Panc1 (cell line): ENCODE measurements around the gene TRAF4. TPM values are rescaled to one million over a fixed set of nuclear protein-coding genes. Genes with fewer than 3 reads are reported as not detected.
"Not testable (repeated sequence)": the region's sequence is repeated elsewhere in the genome, so short reads cannot be mapped to it uniquely, and the experiment has no call there.

Experiments used
- ATAC-seq: fragments of 200-7000 bp; cut with Tn5 transposase; 2 replicates; pipeline ENCODE4 v1.9.1; 2020; ENCODE audit warnings: mild to moderate bottlenecking, moderate library complexity
- BruUV-seq: library from RNA; stranded (reverse); fragments of 400-500 nt; replicated peaks from 2 replicates; lab custom pipeline; 2021; lab: Mats Ljungman, UMichigan
- CTCF ChIA-PET: fragments of 300-600 bp; sonication (Branson Sonifier 250); formaldehyde crosslinking; loops from one replicate; lab custom pipeline; 2022; ENCODE audit warnings: antibody characterized with exemption; lab: Charles Lee
- POLR2A ChIA-PET: fragments of 300-600 bp; sonication (Branson Sonifier 250); formaldehyde crosslinking; loops from one replicate; lab custom pipeline; 2022; ENCODE audit warnings: antibody characterized with exemption; lab: Charles Lee
- DNase-seq: peaks from one replicate; pipeline ENCODE4 v3.0.0-alpha.2; 2010; ENCODE audit warnings: low read depth, low spot score
- H3K27ac ChIP-seq: 2 replicates; pipeline ENCODE4 v1.5.1; 2011; ENCODE audit warnings: mild to moderate bottlenecking, low read length, inconsistent platforms
- H3K27me3 ChIP-seq: fragments of 200-500 bp; sonication (Bioruptor generic); 2 replicates; pipeline ENCODE4 v1.6.0; 2014; ENCODE audit warnings: low read length, inconsistent platforms; ENCODE audit not compliant: control insufficient read depth, insufficient read depth
- H3K36me3 ChIP-seq: fragments of 200-500 bp; sonication (Bioruptor generic); 2 replicates; pipeline ENCODE4 v1.5.1; 2014; ENCODE audit warnings: inconsistent platforms, mild to moderate bottlenecking, low read length, moderate library complexity; ENCODE audit not compliant: control insufficient read depth, insufficient read depth
- H3K4me1 ChIP-seq: 2 replicates; pipeline ENCODE4 v1.5.1; 2011; ENCODE audit warnings: inconsistent platforms, mild to moderate bottlenecking, low read length, moderate library complexity; ENCODE audit not compliant: control insufficient read depth, insufficient read depth
- H3K4me3 ChIP-seq, 2 experiments: 2 replicates each; pipeline ENCODE4 v1.5.1; 2011 to 2012; ENCODE audit warnings: low read depth in 2 of 2, low read length in 2 of 2, mild to moderate bottlenecking in 2 of 2, inconsistent platforms in 1 of 2, moderate library complexity in 1 of 2
- H3K9me3 ChIP-seq: fragments of 200-500 bp; sonication (Bioruptor generic); 2 replicates; pipeline ENCODE4 v1.5.1; 2014; ENCODE audit warnings: low read depth, mild to moderate bottlenecking, inconsistent platforms, low read length, moderate library complexity; ENCODE audit not compliant: control insufficient read depth, insufficient read depth
- CTCF ChIP-seq: fragments of 450-650 bp; IDR thresholded peaks from 2 replicates; pipeline ENCODE4 v1.5.1; 2017; ENCODE audit warnings: mild to moderate bottlenecking
- POLR2AphosphoS5 ChIP-seq: IDR thresholded peaks from 2 replicates; pipeline ENCODE4 v1.6.1; 2012; ENCODE audit warnings: mild to moderate bottlenecking, low read depth, low read length, moderate library complexity
- REST ChIP-seq, 2 experiments: IDR thresholded peaks; 2 replicates each; pipeline ENCODE4 v1.6.1; 2011 to 2012; ENCODE audit warnings: low read depth in 2 of 2, control low read depth in 1 of 2, low read length in 1 of 2, mild to moderate bottlenecking in 1 of 2, moderate library complexity in 1 of 2; ENCODE audit not compliant: insufficient read depth in 1 of 2
- SIN3A ChIP-seq: IDR thresholded peaks from 2 replicates; pipeline ENCODE4 v1.6.1; 2012; ENCODE audit warnings: low read depth, mild to moderate bottlenecking, low read length, moderate library complexity, borderline replicate concordance; ENCODE audit not compliant: insufficient read depth
- TCF7L2 ChIP-seq: IDR thresholded peaks from 2 replicates; pipeline ENCODE4 v1.6.1; 2011; ENCODE audit warnings: mild to moderate bottlenecking, low read depth, low read length, inconsistent platforms
- in situ Hi-C: cut with HindIII; loops from 2 replicates; pipeline ENCODE4 v1.10.0; 2016; ENCODE audit warnings: low sequenced_read_pairs, low pct_unique_long_range_greater_than_20kb
- intact Hi-C: fragments of 100-400 bp; cut with micrococcal nuclease; formaldehyde crosslinking; loops from one replicate; pipeline ENCODE4 v1.10.0; 2022; ENCODE audit not compliant: unreplicated experiment
- total RNA-seq: library from RNA; stranded (reverse); gene quantifications from one replicate; pipeline ENCODE4 v1.2.1, GENCODE V29; 2021; ENCODE audit not compliant: unreplicated experiment

Gene TRAF4
- total RNA-seq, 1 experiment from 2014 or later: 108 TPM

GRCh38 chr17:28788100-28788499 lies 44.3 kb downstream of the TRAF4 start:
- Histone ChIP-seq H3K36me3 (no peaks in the 10 kb centered on the region), H3K4me1 (no peaks in the 10 kb centered on the region), H3K4me3 (no peak overlapping the region), H3K9me3 (no peaks in the 10 kb centered on the region), H3K27ac (no peak overlapping the region), H3K27me3 (no peaks in the 10 kb centered on the region)
- TF ChIP-seq REST (IDR thresholded peaks at IDR 0.05; ENCODE audit: insufficient read depth in 1 of 2, low read depth in 2 of 2, low read length in 1 of 2) (no peak), TCF7L2 (no peak), SIN3A (no peak), CTCF (no peak), POLR2AphosphoS5 (no peak)
- CTCF ChIA-PET: no interaction called here
- POLR2A ChIA-PET: no interaction called here
- no peak for DNase-seq
- ATAC-seq: no peak
- BruUV-seq: TSS peak; percentile 21
- in situ Hi-C loops: no loop called here
- intact Hi-C loops: no loop called here

GRCh38 chr17:28792877-28793661 lies 49.3 kb downstream of the TRAF4 start:
- Histone ChIP-seq H3K4me1 (no peaks in the 10 kb centered on the region), H3K27ac (no peak overlapping the region), H3K4me3 (no peak overlapping the region), H3K27me3 (no peaks in the 10 kb centered on the region), H3K9me3 (no peaks in the 10 kb centered on the region), H3K36me3 (no peaks in the 10 kb centered on the region)
- intact Hi-C loops (no loop called here), in situ Hi-C loops (no loop called here)
- peak; percentile 64 for ATAC-seq
- no TSS peak for BruUV-seq
- DNase-seq: no peak
- TF ChIP-seq REST (IDR thresholded peaks at IDR 0.05; ENCODE audit: insufficient read depth in 1 of 2, low read depth in 2 of 2, low read length in 1 of 2): no peak
- no peak for TF ChIP-seq POLR2AphosphoS5
- ChIA-PET CTCF (interaction anchor here (0.6 to 1.3 kb wide), 4 partner anchors 10 to 30 kb away, joined by 3 to 4 read pairs (median 4); no protein-coding TSS in a partner anchor), POLR2A (interaction anchor here (0.6 kb wide), 1 partner anchor 29 kb away, joined by 3 read pairs; no protein-coding TSS in a partner anchor)

GRCh38 chr17:28794846-28795441 lies 51.1 kb downstream of the TRAF4 start:
- H3K27me3 ChIP-seq, in situ Hi-C loops, CTCF ChIA-PET, H3K4me3 ChIP-seq, H3K36me3 ChIP-seq, H3K9me3 ChIP-seq, H3K27ac ChIP-seq, BruUV-seq, intact Hi-C loops, POLR2A ChIA-PET, H3K4me1 ChIP-seq, DNase-seq, ATAC-seq: not testable (repeated sequence)
